ENCODE measurements around the gene LPCAT2. TPM values are rescaled to one million over a fixed set of nuclear protein-coding genes. Genes with fewer than 3 reads are reported as not detected.

Gene LPCAT2, protein sequence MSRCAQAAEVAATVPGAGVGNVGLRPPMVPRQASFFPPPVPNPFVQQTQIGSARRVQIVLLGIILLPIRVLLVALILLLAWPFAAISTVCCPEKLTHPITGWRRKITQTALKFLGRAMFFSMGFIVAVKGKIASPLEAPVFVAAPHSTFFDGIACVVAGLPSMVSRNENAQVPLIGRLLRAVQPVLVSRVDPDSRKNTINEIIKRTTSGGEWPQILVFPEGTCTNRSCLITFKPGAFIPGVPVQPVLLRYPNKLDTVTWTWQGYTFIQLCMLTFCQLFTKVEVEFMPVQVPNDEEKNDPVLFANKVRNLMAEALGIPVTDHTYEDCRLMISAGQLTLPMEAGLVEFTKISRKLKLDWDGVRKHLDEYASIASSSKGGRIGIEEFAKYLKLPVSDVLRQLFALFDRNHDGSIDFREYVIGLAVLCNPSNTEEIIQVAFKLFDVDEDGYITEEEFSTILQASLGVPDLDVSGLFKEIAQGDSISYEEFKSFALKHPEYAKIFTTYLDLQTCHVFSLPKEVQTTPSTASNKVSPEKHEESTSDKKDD
- 1.8 TPM for total RNA-seq (ENCODE audit: unreplicated experiment)
- long read RNA-seq, full-length matches to known transcripts: 1 of 1 reads
- long read RNA-seq, partial matches to known transcripts: 0 of 1 reads
- long read RNA-seq, other reads (novel, unspliced or antisense): 0 of 1 reads

DNA sequence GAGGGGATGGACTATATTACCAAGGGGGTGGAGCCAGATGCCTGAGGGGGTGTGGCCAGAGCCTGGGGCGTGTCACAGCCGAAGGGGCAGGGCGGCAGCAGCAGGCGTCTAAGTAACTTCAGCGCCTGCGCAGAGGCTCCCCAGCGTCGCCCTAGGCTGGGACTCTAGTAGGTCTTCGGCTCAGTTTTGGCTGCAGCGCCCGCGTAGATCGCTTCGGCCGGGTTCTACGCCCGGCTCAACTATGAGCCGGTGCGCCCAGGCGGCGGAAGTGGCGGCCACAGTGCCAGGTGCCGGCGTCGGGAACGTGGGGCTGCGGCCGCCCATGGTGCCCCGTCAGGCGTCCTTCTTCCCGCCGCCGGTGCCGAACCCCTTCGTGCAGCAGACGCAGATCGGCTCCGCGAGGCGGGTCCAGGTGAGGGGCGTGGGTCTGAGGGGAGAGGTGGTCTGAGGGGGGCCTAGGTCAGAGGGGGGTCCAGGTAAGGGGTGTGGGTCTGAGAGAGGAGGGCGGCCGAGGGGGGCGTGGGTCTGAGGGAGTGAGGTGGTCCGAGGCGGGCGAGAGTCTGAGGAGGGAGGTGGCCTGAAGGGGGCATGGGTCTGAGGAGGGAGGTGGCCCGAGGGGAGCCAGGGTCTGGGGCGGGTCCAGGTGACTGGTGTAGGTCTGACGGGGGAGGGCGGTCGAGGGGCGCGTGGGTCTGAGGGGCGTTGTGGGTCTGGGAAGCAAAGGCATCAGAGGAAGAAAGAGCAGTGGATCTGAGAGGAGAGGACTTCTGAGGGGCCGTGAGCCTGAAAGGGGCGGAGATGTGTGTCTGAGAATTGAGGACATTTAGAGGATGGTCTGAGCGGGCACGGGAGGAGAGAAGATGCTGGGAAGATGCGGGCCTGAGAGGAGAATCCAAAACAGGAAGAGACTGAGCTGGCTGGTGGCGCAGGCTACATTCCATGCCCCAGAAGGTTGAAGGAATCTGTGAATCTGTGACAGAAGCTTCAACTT is at the start of gene LPCAT2:
Gene LPCAT2, plus strand, starts transcription at position 132 of the 991 bp plus-strand sequence. Its CDS starts 110 bp downstream, at position 242.
- peak; percentile 87 for DNase-seq
- Mint-ChIP-seq H3K9me3 (ENCODE audit: unreplicated experiment) (no peaks in the 10 kb centered on the region), H3K27me3 (ENCODE audit: unreplicated experiment) (peaks cover 8% of the 10 kb centered on the region), H3K4me1 (ENCODE audit: low read depth, unreplicated experiment) (peaks cover 10% of the 10 kb centered on the region), H3K27ac (ENCODE audit: unreplicated experiment) (no peak within 1 kb of the TSS), H3K36me3 (ENCODE audit: unreplicated experiment) (no peaks in the 10 kb centered on the region), H3K4me3 (ENCODE audit: unreplicated experiment) (peak within 1 kb of the TSS; percentile 78)
- TF ChIP-seq, protein P1, sequence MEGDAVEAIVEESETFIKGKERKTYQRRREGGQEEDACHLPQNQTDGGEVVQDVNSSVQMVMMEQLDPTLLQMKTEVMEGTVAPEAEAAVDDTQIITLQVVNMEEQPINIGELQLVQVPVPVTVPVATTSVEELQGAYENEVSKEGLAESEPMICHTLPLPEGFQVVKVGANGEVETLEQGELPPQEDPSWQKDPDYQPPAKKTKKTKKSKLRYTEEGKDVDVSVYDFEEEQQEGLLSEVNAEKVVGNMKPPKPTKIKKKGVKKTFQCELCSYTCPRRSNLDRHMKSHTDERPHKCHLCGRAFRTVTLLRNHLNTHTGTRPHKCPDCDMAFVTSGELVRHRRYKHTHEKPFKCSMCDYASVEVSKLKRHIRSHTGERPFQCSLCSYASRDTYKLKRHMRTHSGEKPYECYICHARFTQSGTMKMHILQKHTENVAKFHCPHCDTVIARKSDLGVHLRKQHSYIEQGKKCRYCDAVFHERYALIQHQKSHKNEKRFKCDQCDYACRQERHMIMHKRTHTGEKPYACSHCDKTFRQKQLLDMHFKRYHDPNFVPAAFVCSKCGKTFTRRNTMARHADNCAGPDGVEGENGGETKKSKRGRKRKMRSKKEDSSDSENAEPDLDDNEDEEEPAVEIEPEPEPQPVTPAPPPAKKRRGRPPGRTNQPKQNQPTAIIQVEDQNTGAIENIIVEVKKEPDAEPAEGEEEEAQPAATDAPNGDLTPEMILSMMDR (IDR thresholded peaks at IDR 0.05; ENCODE audit: partially characterized antibody, unreplicated experiment): no peak

- no peaks in the 10 kb centered on the region for H3K36me3 Mint-ChIP-seq (ENCODE audit: unreplicated experiment)
- no peaks in the 10 kb centered on the region for H3K27me3 Mint-ChIP-seq (ENCODE audit: unreplicated experiment)
- H3K4me3 Mint-ChIP-seq (ENCODE audit: unreplicated experiment): no peak overlapping the region
- peaks cover 5% of the 10 kb centered on the region for H3K4me1 Mint-ChIP-seq (ENCODE audit: low read depth, unreplicated experiment)
- H3K27ac Mint-ChIP-seq (ENCODE audit: unreplicated experiment): no peak overlapping the region
- peaks cover 3% of the 10 kb centered on the region for H3K9me3 Mint-ChIP-seq (ENCODE audit: unreplicated experiment)
- TF ChIP-seq, protein P1 (IDR thresholded peaks at IDR 0.05; ENCODE audit: partially characterized antibody, unreplicated experiment): no peak
- DNase-seq: no peak
Measured at GRCh38 chr16:55462241-55462640, 46.6 kb upstream of the LPCAT2 start.

DNA sequence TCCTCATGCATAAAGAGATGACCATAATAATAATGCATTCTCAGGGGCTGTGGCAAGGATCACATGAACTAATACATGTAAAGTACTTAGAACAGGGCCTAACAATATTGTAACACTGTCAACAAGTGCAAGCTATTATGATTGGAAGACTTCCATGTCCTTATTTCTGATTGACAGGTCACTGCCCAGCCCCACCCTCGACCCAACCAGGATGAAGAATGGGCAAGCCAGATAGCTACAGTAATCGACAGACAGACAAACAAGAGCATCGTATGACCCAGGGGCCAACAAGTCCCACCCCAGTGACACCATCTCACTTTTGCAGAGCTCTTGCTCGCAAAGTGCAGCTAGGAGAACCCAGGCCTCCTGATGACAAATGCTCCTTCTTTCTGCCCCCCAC is 44.5 kb upstream of the LPCAT2 start:
- TF ChIP-seq, protein P1 (IDR thresholded peaks at IDR 0.05; ENCODE audit: partially characterized antibody, unreplicated experiment): no peak
- Mint-ChIP-seq H3K27ac (ENCODE audit: unreplicated experiment) (no peak overlapping the region), H3K4me1 (ENCODE audit: low read depth, unreplicated experiment) (peaks cover 5% of the 10 kb centered on the region), H3K27me3 (ENCODE audit: unreplicated experiment) (no peaks in the 10 kb centered on the region), H3K36me3 (ENCODE audit: unreplicated experiment) (no peaks in the 10 kb centered on the region), H3K9me3 (ENCODE audit: unreplicated experiment) (peaks cover 3% of the 10 kb centered on the region), H3K4me3 (ENCODE audit: unreplicated experiment) (no peak overlapping the region)
- DNase-seq: no peak

DNA sequence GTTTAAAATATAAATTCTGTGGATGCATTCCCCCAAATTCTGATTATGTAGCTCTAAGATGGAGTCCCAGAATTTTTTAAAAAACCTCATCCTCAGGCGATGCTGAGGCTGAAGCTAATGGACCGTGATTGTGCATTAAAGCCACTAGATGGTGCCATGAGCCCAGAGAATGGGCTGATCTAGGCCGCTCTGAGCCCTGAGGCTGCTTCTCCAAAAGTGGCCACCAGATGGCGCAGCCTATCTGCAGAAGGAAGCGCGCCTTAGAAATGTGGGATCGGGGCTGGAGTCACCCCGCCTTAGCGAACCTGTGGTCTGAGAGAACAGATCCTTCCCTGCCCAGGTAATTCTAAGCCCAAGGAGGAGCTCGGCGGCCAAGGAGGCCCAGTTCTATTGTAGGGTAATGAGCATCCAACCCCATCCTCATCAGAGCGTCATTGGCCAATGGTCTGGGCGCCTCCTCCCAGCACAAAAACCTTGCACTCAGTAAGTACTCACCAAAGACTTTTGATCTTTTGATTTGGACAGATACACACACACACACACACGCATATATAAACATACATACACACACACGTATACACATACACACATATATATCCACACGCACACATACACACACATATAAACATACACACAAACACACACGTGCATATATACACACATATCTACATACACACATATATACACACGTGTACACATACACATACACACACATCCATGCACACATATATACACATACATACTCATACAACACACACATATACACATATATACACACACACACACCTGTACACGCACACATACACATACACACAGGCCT is 43.6 kb upstream of the LPCAT2 start:
- H3K9me3 Mint-ChIP-seq (ENCODE audit: unreplicated experiment): peaks cover 3% of the 10 kb centered on the region
- H3K4me1 Mint-ChIP-seq (ENCODE audit: low read depth, unreplicated experiment): peaks cover 5% of the 10 kb centered on the region
- TF ChIP-seq, protein P1 (IDR thresholded peaks at IDR 0.05; ENCODE audit: partially characterized antibody, unreplicated experiment): peak; percentile 99
- no peak overlapping the region for H3K27ac Mint-ChIP-seq (ENCODE audit: unreplicated experiment)
- DNase-seq: peak; percentile 94
- H3K27me3 Mint-ChIP-seq (ENCODE audit: unreplicated experiment): no peaks in the 10 kb centered on the region
- no peaks in the 10 kb centered on the region for H3K36me3 Mint-ChIP-seq (ENCODE audit: unreplicated experiment)
- no peak overlapping the region for H3K4me3 Mint-ChIP-seq (ENCODE audit: unreplicated experiment)
